ENCODE results near the gene DNAJC5. TPM values are rescaled to one million over a fixed set of nuclear protein-coding genes. Genes with fewer than 3 reads are reported as not detected.
A peak's percentile ranks its signal among the peaks of the same experiment; 100 is the strongest.

Gene DNAJC5
- total RNA-seq, 1 experiment from 2014 or later = 79.6 TPM

- Histone ChIP-seq H3K27me3 (peaks cover 2% of the 10 kb centered on the region; the same call in 1 of the 2 replicates), H3K27ac (peak within 1 kb of the TSS; percentile 86), H3K4me3 (peak within 1 kb of the TSS; percentile 87), H3K36me3 (peaks cover 32% of the 10 kb centered on the region), H3K4me1 (peaks cover 17% of the 10 kb centered on the region), H3K9me3 (replicated peaks) (no peaks in the 10 kb centered on the region)
- peak; percentile 99 to 100 for DNase-seq
These were observed 86.1 kb downstream of the DNAJC5 start, which contains the start of gene PRPF6 for GRCh38 chr20:63980806-63981728. Gene PRPF6 (plus strand): TSS chr20:63981132. CDS start chr20:63981246, 114 bp downstream.

DNA sequence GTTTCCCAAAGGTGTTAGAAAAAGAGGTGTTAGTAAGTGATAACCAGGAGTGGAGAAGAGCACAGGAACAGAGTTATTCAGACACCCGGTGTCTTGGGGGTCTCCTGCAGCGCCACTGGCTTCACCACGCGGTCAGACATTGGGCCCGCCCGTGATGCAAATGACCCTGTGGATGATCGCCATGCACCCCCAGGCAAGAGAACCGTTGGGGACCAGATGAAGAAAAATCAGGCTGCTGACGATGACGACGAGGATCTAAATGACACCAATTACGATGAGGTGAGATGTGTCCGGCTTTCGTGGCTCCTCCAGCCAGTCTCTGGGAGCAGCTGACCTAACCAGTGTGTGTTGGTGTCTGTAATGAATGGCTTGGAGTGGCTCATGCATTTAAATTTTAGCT lies 88.0 kb downstream of the DNAJC5 start:
- Histone ChIP-seq H3K4me1 (peaks cover 11% of the 10 kb centered on the region), H3K9me3 (replicated peaks) (no peaks in the 10 kb centered on the region), H3K36me3 (peaks cover 48% of the 10 kb centered on the region), H3K27me3 (no peaks in the 10 kb centered on the region), H3K4me3 (no peak overlapping the region), H3K27ac (no peak overlapping the region)
- DNase-seq = no peak

Other genes with a start within 250 kb of the DNAJC5 start
- 36.6 and 38.0 TPM in 2 replicates for gene STMN3, start 241.7 kb upstream of the DNAJC5 start, total RNA-seq (2014; rRNA removed; shearing (Covaris generic))
- gene RTEL1, start 236.8 kb upstream of the DNAJC5 start, total RNA-seq (2014; rRNA removed; shearing (Covaris generic)) = 16.7 and 25.6 TPM in 2 replicates
- gene TNFRSF6B, start 198.5 kb upstream of the DNAJC5 start, total RNA-seq (2014; rRNA removed; shearing (Covaris generic)) = 1.3 and 1.7 TPM in 2 replicates
- 39.3 and 44.5 TPM in 2 replicates for gene ARFRP1, start 187.2 kb upstream of the DNAJC5 start, total RNA-seq (2014; rRNA removed; shearing (Covaris generic))
- 24.9 and 26.2 TPM in 2 replicates for gene ZGPAT, start 187.1 kb upstream of the DNAJC5 start, total RNA-seq (2014; rRNA removed; shearing (Covaris generic))
- 4.5 and 10.0 TPM in 2 replicates for gene LIME1, start 158.5 kb upstream of the DNAJC5 start, total RNA-seq (2014; rRNA removed; shearing (Covaris generic))
- 52.8 and 64.7 TPM in 2 replicates for gene SLC2A4RG, start 155.3 kb upstream of the DNAJC5 start, total RNA-seq (2014; rRNA removed; shearing (Covaris generic))
- 4.0 and 5.0 TPM in 2 replicates for gene ZBTB46, start 63.9 kb upstream of the DNAJC5 start, total RNA-seq (2014; rRNA removed; shearing (Covaris generic))
- not detected in 2 replicates for gene ABHD16B, start 33.6 kb upstream of the DNAJC5 start, total RNA-seq (2014; rRNA removed; shearing (Covaris generic))
- 96.4 and 105 TPM in 2 replicates for gene TPD52L2, start 29.9 kb upstream of the DNAJC5 start, total RNA-seq (2014; rRNA removed; shearing (Covaris generic))
- 27.1 and 35.0 TPM in 2 replicates for gene UCKL1, start 61.3 kb downstream of the DNAJC5 start, total RNA-seq (2014; rRNA removed; shearing (Covaris generic))
- gene ZNF512B, start 74.8 kb downstream of the DNAJC5 start, total RNA-seq (2014; rRNA removed; shearing (Covaris generic)) = 19.1 and 19.6 TPM in 2 replicates
- gene SAMD10, start 84.5 kb downstream of the DNAJC5 start, total RNA-seq (2014; rRNA removed; shearing (Covaris generic)) = 0.08 TPM in 1 of 2 replicates, not detected in the other
- 70.1 and 71.9 TPM in 2 replicates for gene PRPF6, start 86.0 kb downstream of the DNAJC5 start, total RNA-seq (2014; rRNA removed; shearing (Covaris generic))
- gene C20orf204, start 141.1 kb downstream of the DNAJC5 start, total RNA-seq (2014; rRNA removed; shearing (Covaris generic)) = 2.0 and 3.0 TPM in 2 replicates
- 0.13 and 0.14 TPM in 2 replicates for gene SOX18, start 154.5 kb downstream of the DNAJC5 start, total RNA-seq (2014; rRNA removed; shearing (Covaris generic))
- 12.6 and 16.9 TPM in 2 replicates for gene TCEA2, start 168.1 kb downstream of the DNAJC5 start, total RNA-seq (2014; rRNA removed; shearing (Covaris generic))
- gene RGS19, start 184.4 kb downstream of the DNAJC5 start, total RNA-seq (2014; rRNA removed; shearing (Covaris generic)) = 17.2 and 18.8 TPM in 2 replicates
- 0.28 and 0.43 TPM in 2 replicates for gene OPRL1, start 185.0 kb downstream of the DNAJC5 start, total RNA-seq (2014; rRNA removed; shearing (Covaris generic))
- gene LKAAEAR1, start 189.3 kb downstream of the DNAJC5 start, total RNA-seq (2014; rRNA removed; shearing (Covaris generic)) = not detected in 2 replicates
- not detected in 2 replicates for gene NPBWR2, start 212.4 kb downstream of the DNAJC5 start, total RNA-seq (2014; rRNA removed; shearing (Covaris generic))